Measurements from ENCODE around the gene CLCN2.

The CLCN2 gene

GRCh38 chr3:184361932-184362667 lies 695 bp upstream of the CLCN2 start:
- in situ Hi-C loops (cut with MboI; ENCODE audit: low sequenced_read_pairs): no loop called here

- in situ Hi-C loops (cut with MboI; ENCODE audit: low sequenced_read_pairs): no loop called here
Observed at GRCh38 chr3:184360929-184361531, 375 bp downstream of the CLCN2 start.

- in situ Hi-C loops (cut with MboI; ENCODE audit: low sequenced_read_pairs): no loop called here
Observed at GRCh38 chr3:184360070-184360928, 1.1 kb downstream of the CLCN2 start.

GRCh38 chr3:184359610-184360009 lies 1.8 kb downstream of the CLCN2 start:
- in situ Hi-C loops (cut with MboI; ENCODE audit: low sequenced_read_pairs): no loop called here

GRCh38 chr3:184358921-184359350 lies 2.5 kb downstream of the CLCN2 start:
- in situ Hi-C loops (cut with MboI; ENCODE audit: low sequenced_read_pairs): no loop called here

GRCh38 chr3:184358124-184358767 lies 3.2 kb downstream of the CLCN2 start:
- in situ Hi-C loops (cut with MboI; ENCODE audit: low sequenced_read_pairs): no loop called here

GRCh38 chr3:184357248-184358123 lies 3.9 kb downstream of the CLCN2 start:
- in situ Hi-C loops (cut with MboI; ENCODE audit: low sequenced_read_pairs): no loop called here

- in situ Hi-C loops (cut with MboI; ENCODE audit: low sequenced_read_pairs): no loop called here
Observed at GRCh38 chr3:184355261-184356040, 6.0 kb downstream of the CLCN2 start.

GRCh38 chr3:184354754-184355153 lies 6.7 kb downstream of the CLCN2 start:
- in situ Hi-C loops (cut with MboI; ENCODE audit: low sequenced_read_pairs): no loop called here

- in situ Hi-C loops (cut with MboI; ENCODE audit: low sequenced_read_pairs): no loop called here
Observed at GRCh38 chr3:184354121-184354728, 7.2 kb downstream of the CLCN2 start.

GRCh38 chr3:184353546-184353941 lies 7.9 kb downstream of the CLCN2 start:
- in situ Hi-C loops (cut with MboI; ENCODE audit: low sequenced_read_pairs): no loop called here

GRCh38 chr3:184352897-184353545 lies 8.4 kb downstream of the CLCN2 start:
- in situ Hi-C loops (cut with MboI; ENCODE audit: low sequenced_read_pairs): no loop called here

- in situ Hi-C loops (cut with MboI; ENCODE audit: low sequenced_read_pairs): no loop called here
Observed at GRCh38 chr3:184352149-184352785, 9.1 kb downstream of the CLCN2 start.

GRCh38 chr3:184351511-184352148 lies 9.8 kb downstream of the CLCN2 start:
- in situ Hi-C loops (cut with MboI; ENCODE audit: low sequenced_read_pairs): no loop called here

GRCh38 chr3:184350618-184351017 lies 10.8 kb downstream of the CLCN2 start:
- in situ Hi-C loops (cut with MboI; ENCODE audit: low sequenced_read_pairs): no loop called here

- in situ Hi-C loops (cut with MboI; ENCODE audit: low sequenced_read_pairs): no loop called here
Observed at GRCh38 chr3:184349563-184350470, 11.6 kb downstream of the CLCN2 start.

- in situ Hi-C loops (cut with MboI; ENCODE audit: low sequenced_read_pairs): no loop called here
Observed at GRCh38 chr3:184348057-184348382, 13.4 kb downstream of the CLCN2 start.
